HCT116 (cell line): Measurements from ENCODE around the gene ID3.

ENCODE experiments used
- CTCF ChIP-seq, 3 experiments: fragments of 200-600 bp in 1 of 3; sonication (generic) in 1 of 3; IDR thresholded peaks in 2 of 3; conservative IDR thresholded peaks in 1 of 3; 2 replicates each; pipeline ENCODE4 v1.5.1; 2012 to 2017; ENCODE audit warnings: low read depth in 2 of 3, low read length in 2 of 3, antibody characterized with exemption in 1 of 3, borderline replicate concordance in 1 of 3, control low read depth in 1 of 3, mild to moderate bottlenecking in 1 of 3, mixed read lengths in 1 of 3, mixed run types in 1 of 3, moderate library complexity in 1 of 3; ENCODE audit not compliant: insufficient read depth in 1 of 3
- POLR2A ChIP-seq: IDR thresholded peaks from 2 replicates; pipeline ENCODE4 v1.7.0; 2011; ENCODE audit warnings: borderline replicate concordance; ENCODE audit not compliant: insufficient read depth, insufficient read length; ENCODE audit errors: extremely low read depth
- POLR2AphosphoS5 ChIP-seq: IDR thresholded peaks from 2 replicates; pipeline ENCODE4 v1.6.1; 2011; ENCODE audit warnings: mild to moderate bottlenecking, low read depth, low read length, moderate library complexity
- SIN3A ChIP-seq: IDR thresholded peaks from 2 replicates; pipeline ENCODE4 v1.6.1; 2012; ENCODE audit warnings: low read depth
- ZFX ChIP-seq: fragments of 450-650 bp; IDR thresholded peaks from 2 replicates; pipeline ENCODE4 v1.6.1; 2017
- TF ChIP-seq, protein P1 (sequence below): IDR thresholded peaks from 2 replicates; pipeline ENCODE4 v1.6.1; 2011; ENCODE audit warnings: mild to moderate bottlenecking, low read length, moderate library complexity; ENCODE audit not compliant: insufficient replicate concordance; ENCODE audit errors: extremely low read depth
- TF ChIP-seq, protein P2 (sequence below): IDR thresholded peaks from 2 replicates; pipeline ENCODE4 v1.6.1; 2012

- TF ChIP-seq CTCF (IDR thresholded peaks at IDR 0.05 in 2 of 3, conservative IDR thresholded peaks at IDR 0.05 in 1 of 3; ENCODE audit: borderline replicate concordance in 1 of 3, insufficient read depth in 1 of 3, low read depth in 2 of 3, low read length in 2 of 3) (no peak), ZFX (no peak), POLR2AphosphoS5 (no peak), SIN3A (no peak), POLR2A (no peak)
- TF ChIP-seq, protein P1, sequence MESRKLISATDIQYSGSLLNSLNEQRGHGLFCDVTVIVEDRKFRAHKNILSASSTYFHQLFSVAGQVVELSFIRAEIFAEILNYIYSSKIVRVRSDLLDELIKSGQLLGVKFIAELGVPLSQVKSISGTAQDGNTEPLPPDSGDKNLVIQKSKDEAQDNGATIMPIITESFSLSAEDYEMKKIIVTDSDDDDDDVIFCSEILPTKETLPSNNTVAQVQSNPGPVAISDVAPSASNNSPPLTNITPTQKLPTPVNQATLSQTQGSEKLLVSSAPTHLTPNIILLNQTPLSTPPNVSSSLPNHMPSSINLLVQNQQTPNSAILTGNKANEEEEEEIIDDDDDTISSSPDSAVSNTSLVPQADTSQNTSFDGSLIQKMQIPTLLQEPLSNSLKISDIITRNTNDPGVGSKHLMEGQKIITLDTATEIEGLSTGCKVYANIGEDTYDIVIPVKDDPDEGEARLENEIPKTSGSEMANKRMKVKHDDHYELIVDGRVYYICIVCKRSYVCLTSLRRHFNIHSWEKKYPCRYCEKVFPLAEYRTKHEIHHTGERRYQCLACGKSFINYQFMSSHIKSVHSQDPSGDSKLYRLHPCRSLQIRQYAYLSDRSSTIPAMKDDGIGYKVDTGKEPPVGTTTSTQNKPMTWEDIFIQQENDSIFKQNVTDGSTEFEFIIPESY, result no peak
- TF ChIP-seq, protein P2, sequence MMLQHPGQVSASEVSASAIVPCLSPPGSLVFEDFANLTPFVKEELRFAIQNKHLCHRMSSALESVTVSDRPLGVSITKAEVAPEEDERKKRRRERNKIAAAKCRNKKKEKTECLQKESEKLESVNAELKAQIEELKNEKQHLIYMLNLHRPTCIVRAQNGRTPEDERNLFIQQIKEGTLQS, result no peak
Observed at GRCh38 chr1:23588749-23589548, 29.6 kb upstream of the ID3 start.
